ENCODE results near the gene BMPER. TPM values are rescaled to one million over a fixed set of nuclear protein-coding genes. Genes with fewer than 3 reads are reported as not detected.

Gene BMPER
- total and polyA plus RNA-seq, 10 of the 15 experiments (the other 5 are each of a cell fraction or from before 2014, with no cell fraction given), result 0.02 to 0.08 TPM; not detected in 8

GRCh38 chr7:34069676-34070075 lies 164.3 kb downstream of the BMPER start:
- Histone ChIP-seq H3K4me1 (ENCODE audit: control insufficient read depth, insufficient read depth, low read length) (no peaks in the 10 kb centered on the region), H3K27ac (ENCODE audit: control insufficient read depth, insufficient read depth) (no peak overlapping the region), H4K20me1 (ENCODE audit: control insufficient read depth, insufficient read depth) (no peaks in the 10 kb centered on the region), H3K4me3 (no peak overlapping the region), H2AFZ (ENCODE audit: control insufficient read depth, low read depth, low read length) (no peak overlapping the region), H3K79me2 (ENCODE audit: control insufficient read depth, insufficient read depth, low read length) (no peaks in the 10 kb centered on the region), H3K27me3 (replicated peaks in 1 of 2; ENCODE audit: control insufficient read depth in 2 of 2, insufficient read depth in 2 of 2, low read length in 1 of 2) (no peaks in the 10 kb centered on the region), H3K4me2 (ENCODE audit: control insufficient read depth, insufficient read depth) (no peak overlapping the region), H3K9ac (ENCODE audit: control insufficient read depth, insufficient read depth, low read length) (no peak overlapping the region), H3K36me3 (ENCODE audit: control insufficient read depth in 2 of 2, insufficient read depth in 2 of 2, low read length in 1 of 2) (no peaks in the 10 kb centered on the region), H3K9me3 (replicated peaks; ENCODE audit: control insufficient read depth, insufficient read depth, low read length) (no peaks in the 10 kb centered on the region)
- BruUV-seq (replicated peaks), result no TSS peak
- RAD21 ChIA-PET (ENCODE audit: unreplicated experiment), result no interaction called here
- 97% methylated on average over 2 of the region's 2 CpGs for WGBS (ENCODE audit: insufficient coverage, insufficient replicate concordance, low lambda C conversion rate, missing lambda C conversion rate)
- CTCF ChIA-PET, result interaction anchor here (0.7 to 1.2 kb wide), 3 partner anchors 10 to 22 kb away, joined by 3 read pairs; no protein-coding TSS in a partner anchor
- ATAC-seq (no peak), DNase-seq (ENCODE audit: low read depth, low spot score) (no peak), FAIRE-seq (no peak)
- intact Hi-C loops (cut with micrococcal nuclease; ENCODE audit: unreplicated experiment) (no loop called here), in situ Hi-C loops (cut with MboI) (no loop called here)
- POLR2A ChIA-PET, result no interaction called here
- SMC1A ChIA-PET (ENCODE audit: uncharacterized antibody, unreplicated experiment), result no interaction called here
- TF ChIP-seq RFX5 (IDR thresholded peaks at IDR 0.05; ENCODE audit: low read depth, low read length) (no peak), SREBF2 (IDR thresholded peaks at IDR 0.05; ENCODE audit: low read length) (no peak), HDGF (IDR thresholded peaks at IDR 0.05) (no peak), RUNX3 (IDR thresholded peaks at IDR 0.05; ENCODE audit: low read length) (no peak), POU2F2 (IDR thresholded peaks at IDR 0.05; ENCODE audit: borderline replicate concordance, low read depth, low read length) (no peak), MYB (IDR thresholded peaks at IDR 0.05; ENCODE audit: borderline replicate concordance, low read depth, low read length) (no peak), POLR2AphosphoS2 (IDR thresholded peaks at IDR 0.05; ENCODE audit: low read depth, low read length) (no peak), BMI1 (IDR thresholded peaks at IDR 0.05; ENCODE audit: borderline replicate concordance) (no peak), RBBP5 (conservative IDR thresholded peaks at IDR 0.05) (no peak), E4F1 (IDR thresholded peaks at IDR 0.05; ENCODE audit: borderline replicate concordance, partially characterized antibody) (no peak), CEBPB (IDR thresholded peaks at IDR 0.05; ENCODE audit: borderline replicate concordance in 1 of 2, low read depth in 2 of 2, low read length in 2 of 2) (no peak), HDAC6 (IDR thresholded peaks at IDR 0.05; ENCODE audit: unreplicated experiment) (no peak), SMAD1 (IDR thresholded peaks at IDR 0.05; ENCODE audit: low read depth, partially characterized antibody) (no peak), FOS (IDR thresholded peaks at IDR 0.05; ENCODE audit: borderline replicate concordance, extremely low read depth, insufficient read length) (no peak), CHD2 (IDR thresholded peaks at IDR 0.05; ENCODE audit: borderline replicate concordance, low read depth, low read length) (no peak), BCLAF1 (IDR thresholded peaks at IDR 0.05) (no peak), ZNF592 (IDR thresholded peaks at IDR 0.05) (no peak)
